ENCODE data around the gene MITF.
"Not testable (repeated sequence)": the region's sequence is repeated elsewhere in the genome, so short reads cannot be mapped to it uniquely, and the experiment has no call there.

The MITF gene

GRCh38 chr3:69872783-69873378 lies 133.6 kb downstream of the MITF start:
- DNase-seq (ENCODE audit: low read depth), result no peak

GRCh38 chr3:69876073-69876472 lies 136.8 kb downstream of the MITF start:
- DNase-seq (ENCODE audit: low read depth), result no peak

- no peak for DNase-seq (ENCODE audit: low read depth)
These were observed 139.0 kb downstream of the MITF start for GRCh38 chr3:69878254-69878653.

GRCh38 chr3:69879051-69879450 lies 139.8 kb downstream of the MITF start:
- no peak for DNase-seq (ENCODE audit: low read depth)

GRCh38 chr3:69880069-69880640 lies 140.9 kb downstream of the MITF start:
- DNase-seq (ENCODE audit: low read depth), result no peak

GRCh38 chr3:69881051-69881450 lies 141.8 kb downstream of the MITF start:
- no peak for DNase-seq (ENCODE audit: low read depth)

- DNase-seq (ENCODE audit: low read depth), result no peak
These were observed 142.6 kb downstream of the MITF start for GRCh38 chr3:69881756-69882428.

- no peak for DNase-seq (ENCODE audit: low read depth)
These were observed 143.3 kb downstream of the MITF start for GRCh38 chr3:69882560-69882959.

- no peak for DNase-seq (ENCODE audit: low read depth)
These were observed 149.0 kb downstream of the MITF start for GRCh38 chr3:69888040-69888942.

GRCh38 chr3:69888943-69889315 lies 149.7 kb downstream of the MITF start:
- no peak for DNase-seq (ENCODE audit: low read depth)

- DNase-seq (ENCODE audit: low read depth), result no peak
These were observed 150.8 kb downstream of the MITF start for GRCh38 chr3:69890084-69890483.

- no peak for DNase-seq (ENCODE audit: low read depth)
These were observed 151.4 kb downstream of the MITF start for GRCh38 chr3:69890691-69891090.

- DNase-seq (ENCODE audit: low read depth), result no peak
These were observed 153.4 kb downstream of the MITF start for GRCh38 chr3:69892706-69893105.

GRCh38 chr3:69893274-69893673 lies 154.0 kb downstream of the MITF start:
- DNase-seq (ENCODE audit: low read depth), result no peak

GRCh38 chr3:69896095-69896494 lies 156.8 kb downstream of the MITF start:
- no peak for DNase-seq (ENCODE audit: low read depth)

GRCh38 chr3:69900331-69900730 lies 161.1 kb downstream of the MITF start:
- DNase-seq (ENCODE audit: low read depth), result no peak

GRCh38 chr3:69901802-69902201 lies 162.5 kb downstream of the MITF start:
- no peak for DNase-seq (ENCODE audit: low read depth)

- DNase-seq (ENCODE audit: low read depth), result no peak
These were observed 163.1 kb downstream of the MITF start for GRCh38 chr3:69902386-69902785.

- no peak for DNase-seq (ENCODE audit: low read depth)
These were observed 167.2 kb downstream of the MITF start for GRCh38 chr3:69906351-69906966.

GRCh38 chr3:69907554-69907953 lies 168.3 kb downstream of the MITF start:
- DNase-seq (ENCODE audit: low read depth), result no peak

- not testable (repeated sequence) for DNase-seq (ENCODE audit: low read depth)
These were observed 170.6 kb downstream of the MITF start for GRCh38 chr3:69909859-69910258.

- DNase-seq (ENCODE audit: low read depth), result no peak
These were observed 174.2 kb downstream of the MITF start for GRCh38 chr3:69913422-69913821.
